Aorta (tissue), 5 donors: ENCODE data around the gene ERG. TPM values are rescaled to one million over a fixed set of nuclear protein-coding genes. Genes with fewer than 3 reads are reported as not detected.
A peak's percentile ranks its signal among the peaks of the same experiment; 100 is the strongest.

Experiments used
- ATAC-seq: fragments of 200-7000 bp; cut with Tn5 transposase; one replicate; pipeline ENCODE4 v1.9.1; 2022; ENCODE audit warnings: moderate library complexity; ENCODE audit not compliant: low FRiP score
- DNase-seq, 2 donors: peaks; one replicate each; pipeline ENCODE4 v3.0.0-alpha.2; 2020
- H3K27ac ChIP-seq, 2 donors: one replicate each; pipeline ENCODE4 v1.5.1; 2013; ENCODE audit warnings: low read length in 2 of 2, mild to moderate bottlenecking in 2 of 2, moderate library complexity in 2 of 2, control low read depth in 1 of 2, inconsistent platforms in 1 of 2, low read depth in 1 of 2
- H3K27me3 ChIP-seq, 2 donors: one replicate each; pipeline ENCODE4 v1.6.1; 2013; ENCODE audit warnings: control low read depth in 1 of 2, low read length in 1 of 2, mild to moderate bottlenecking in 1 of 2, moderate library complexity in 1 of 2; ENCODE audit not compliant: insufficient read depth in 2 of 2, control insufficient read depth in 1 of 2
- H3K36me3 ChIP-seq, 2 donors: one replicate each; pipeline ENCODE4 v1.6.1; 2013; ENCODE audit warnings: control low read depth in 1 of 2, low read length in 1 of 2, mild to moderate bottlenecking in 1 of 2; ENCODE audit not compliant: insufficient read depth in 2 of 2, control insufficient read depth in 1 of 2
- H3K4me1 ChIP-seq, 2 donors: one replicate each; pipeline ENCODE4 v1.6.1; 2013; ENCODE audit warnings: low read length in 2 of 2, control low read depth in 1 of 2, mild to moderate bottlenecking in 1 of 2, moderate library complexity in 1 of 2; ENCODE audit not compliant: insufficient read depth in 2 of 2, control insufficient read depth in 1 of 2
- H3K4me3 ChIP-seq, 2 donors: one replicate each; pipeline ENCODE4 v1.5.1; 2013; ENCODE audit warnings: low read length in 2 of 2, control low read depth in 1 of 2, mild to moderate bottlenecking in 1 of 2
- H3K9me3 ChIP-seq: one replicate; pipeline ENCODE4 v1.6.1; 2013; ENCODE audit warnings: mild to moderate bottlenecking, low read length; ENCODE audit not compliant: control insufficient read depth
- WGBS, 2 donors: extraction: QIAGEN DNeasy Blood & Tissue Kit; methylation state at CpG; one replicate each; pipeline ENCODE4 v1.1.7; 2013; 5-methylcytosine and 5-hydroxymethylcytosine counted together
- intact Hi-C, 2 donors: fragments of 100-400 bp; cut with DNase I; formaldehyde crosslinking; loops; one replicate each; pipeline versions ENCODE4 v1.14.2 to v1.15.0; 2022
- polyA plus RNA-seq, 2 donors: library from polyadenylated mRNA; stranded (reverse); fragments of 200-250 nt; gene quantifications; one replicate each; pipeline ENCODE4 v1.2.3, GENCODE V29; 2013
- total RNA-seq, 2 donors: library from RNA; stranded (reverse); fragmentation: NEBNext Ultra II Directional; extraction: Animal tissue kit (Norgen Biotek cat#: 25700); gene quantifications; one replicate each; pipeline ENCODE4 v1.2.1, GENCODE V29; 2021
- donor health status: healthy with polysubstance abuse.
- donor health status: Bipolar disorder and iron deficiency.
- donor health status: DM: no; HTN: no; CAD: no.
- donor health status: DM: no; HTN: no; CAD: no.
- donor health status: DM: yes; HTN: yes; CAD: no.

ERG gene
- total and polyA plus RNA-seq, 4 donors: 33.5 to 133 (median 86.4) TPM

GRCh38 chr21:38358098-38358497 lies 140.2 kb downstream of the ERG start:
- Histone ChIP-seq H3K27ac (no peak overlapping the region), H3K4me1 (peaks cover 0 to 1% of the 10 kb centered on the region in 2 donors), H3K4me3 (no peak overlapping the region), H3K36me3 (no peaks in the 10 kb centered on the region), H3K9me3 (no peaks in the 10 kb centered on the region), H3K27me3 (no peaks in the 10 kb centered on the region)
- DNase-seq (no peak), ATAC-seq (no peak)
- intact Hi-C loops: loop anchor here (5.0 to 10.0 kb wide), 3 partner anchors 443 to 666 kb away; partner anchors contain the start of gene KCNJ6 (in 1 of the 2)
- 94 to 98% methylated on average over 1 of the region's 1 CpG for WGBS, 2 donors

DNA sequence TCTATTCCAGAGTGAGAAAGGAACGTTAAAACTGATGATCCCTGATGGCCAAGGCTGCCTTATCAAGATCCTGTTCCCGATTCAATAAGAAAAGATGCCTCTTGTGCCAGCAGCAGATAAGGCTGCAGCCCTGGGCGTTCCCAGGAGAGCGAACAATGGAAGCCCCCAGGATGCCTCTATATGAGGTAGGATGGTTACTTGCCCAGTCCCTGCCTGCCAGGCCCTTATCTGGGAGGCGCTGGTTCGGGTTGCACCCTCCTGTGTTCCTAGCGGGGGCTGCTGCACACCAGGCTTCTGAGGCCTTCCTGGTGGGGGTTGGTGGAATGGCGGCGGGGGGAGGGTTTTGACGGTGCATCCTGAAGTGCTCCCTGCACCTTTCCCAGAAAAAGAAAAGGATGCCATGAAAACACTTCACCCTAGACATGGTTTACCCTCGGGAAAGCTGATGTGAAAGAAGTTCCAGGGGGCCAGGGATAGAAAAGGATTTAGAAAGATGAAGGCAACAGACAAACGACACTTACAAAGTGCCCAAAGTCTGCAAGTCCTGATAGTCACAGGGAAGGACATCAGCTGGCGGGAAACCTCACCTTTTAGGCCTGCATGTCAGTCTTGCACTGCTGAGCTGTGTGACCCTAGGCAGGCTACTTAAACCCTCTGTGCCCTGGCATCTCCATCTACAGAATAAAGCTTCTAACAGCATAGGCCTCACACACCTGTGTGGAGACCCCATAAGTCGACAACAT lies 141.2 kb downstream of the ERG start:
- H3K27me3 ChIP-seq: no peaks in the 10 kb centered on the region
- peaks cover 0 to 2% of the 10 kb centered on the region in 2 donors for H3K4me1 ChIP-seq
- ATAC-seq (no peak), DNase-seq (no peak)
- H3K36me3 ChIP-seq: no peaks in the 10 kb centered on the region
- whole genome bisulfite sequencing, 2 donors: 72 to 76% methylated on average over 14 of the region's 14 CpGs
- no peak overlapping the region for H3K4me3 ChIP-seq
- intact Hi-C loops: loop anchor here (5.0 to 10.0 kb wide), 3 partner anchors 442 to 665 kb away; partner anchors contain the start of gene KCNJ6 (in 1 of the 2)
- H3K27ac ChIP-seq: no peak overlapping the region
- H3K9me3 ChIP-seq: no peaks in the 10 kb centered on the region

GRCh38 chr21:38355992-38356781 lies 142.1 kb downstream of the ERG start:
- Histone ChIP-seq H3K27ac (no peak overlapping the region), H3K4me1 (peaks cover 0 to 2% of the 10 kb centered on the region in 2 donors), H3K27me3 (no peaks in the 10 kb centered on the region), H3K4me3 (no peak overlapping the region), H3K36me3 (no peaks in the 10 kb centered on the region), H3K9me3 (no peaks in the 10 kb centered on the region)
- intact Hi-C loops: loop anchor here (2.0 to 10.0 kb wide), 4 partner anchors 185 to 664 kb away; partner anchors contain the start of gene KCNJ6 (in 1 of the 2)
- DNase-seq (peak; percentile 89 to 96), ATAC-seq (peak; percentile 83)
- WGBS, 2 donors: 5 to 7% methylated on average over 20 of the region's 20 CpGs

DNA sequence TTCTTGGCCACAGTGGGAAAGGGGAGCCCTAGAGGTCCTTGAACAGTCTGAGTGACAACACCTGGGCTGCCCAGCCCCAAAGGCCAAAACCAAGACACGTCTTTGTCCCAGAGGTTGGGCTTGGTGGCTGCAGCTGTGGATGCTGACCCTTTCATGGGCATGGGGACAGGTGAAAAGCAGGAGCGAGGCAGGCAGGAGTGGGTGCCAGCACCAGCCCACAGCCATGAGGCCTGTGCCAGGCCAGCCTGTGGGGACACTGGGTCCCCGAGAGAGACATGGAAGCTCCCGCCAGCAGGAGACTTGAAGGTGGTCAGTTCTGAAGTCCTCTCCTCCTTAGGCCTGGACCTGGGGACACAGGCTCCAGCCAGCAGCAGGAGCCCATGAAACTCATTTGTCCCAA lies 142.9 kb downstream of the ERG start:
- Histone ChIP-seq H3K36me3 (no peaks in the 10 kb centered on the region), H3K27ac (peak overlapping the region in 1 of 2 donors; percentile 49), H3K9me3 (no peaks in the 10 kb centered on the region), H3K4me3 (no peak overlapping the region), H3K27me3 (no peaks in the 10 kb centered on the region), H3K4me1 (peaks cover 0 to 2% of the 10 kb centered on the region in 2 donors)
- no peak for ATAC-seq
- no peak for DNase-seq
- WGBS, 2 donors: 90 to 93% methylated on average over 4 of the region's 4 CpGs
- intact Hi-C loops: loop anchor here (2.0 to 10.0 kb wide), 4 partner anchors 185 to 663 kb away; partner anchors contain the start of gene KCNJ6 (in 1 of the 2)

GRCh38 chr21:38354746-38355145 lies 143.5 kb downstream of the ERG start:
- Histone ChIP-seq H3K27me3 (no peaks in the 10 kb centered on the region), H3K36me3 (no peaks in the 10 kb centered on the region), H3K27ac (no peak overlapping the region), H3K4me3 (no peak overlapping the region), H3K4me1 (peaks cover 0 to 2% of the 10 kb centered on the region in 2 donors), H3K9me3 (no peaks in the 10 kb centered on the region)
- DNase-seq (no peak), ATAC-seq (no peak)
- intact Hi-C loops: loop anchor here (2.0 to 10.0 kb wide), 6 partner anchors 112 to 662 kb away; partner anchors contain the start of gene KCNJ6 (in 1 of the 2)
- 79 to 89% methylated on average over 2 of the region's 2 CpGs for WGBS, 2 donors

DNA sequence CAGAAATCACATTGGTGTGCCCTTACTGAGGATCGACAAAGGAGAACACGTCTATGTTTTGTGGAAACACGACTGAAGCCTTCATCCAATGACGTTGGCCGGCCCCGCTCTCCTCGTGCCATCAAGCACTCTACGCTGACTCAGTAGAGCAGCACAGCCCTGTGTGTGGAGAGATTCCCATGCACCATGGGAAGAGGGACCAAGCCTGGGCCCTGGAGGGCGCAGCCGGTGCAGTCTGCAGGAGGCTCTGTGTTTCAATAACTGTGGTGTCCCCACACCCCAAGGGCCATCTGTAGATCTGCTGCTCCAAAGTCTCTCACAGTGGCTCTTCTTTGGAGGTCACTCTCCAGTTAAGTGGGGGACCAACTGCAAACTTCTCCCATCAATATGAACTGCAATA lies 144.0 kb downstream of the ERG start:
- no peak overlapping the region for H3K4me3 ChIP-seq
- H3K36me3 ChIP-seq: no peaks in the 10 kb centered on the region
- no peak overlapping the region for H3K27ac ChIP-seq
- peaks cover 0 to 2% of the 10 kb centered on the region in 2 donors for H3K4me1 ChIP-seq
- H3K9me3 ChIP-seq: no peaks in the 10 kb centered on the region
- WGBS, 2 donors: 96 to 97% methylated on average over 10 of the region's 10 CpGs
- no peaks in the 10 kb centered on the region for H3K27me3 ChIP-seq
- intact Hi-C loops: loop anchor here (2.0 to 10.0 kb wide), 4 partner anchors 112 to 439 kb away; partner anchors contain the start of gene KCNJ6 (in 1 of the 2)
- ATAC-seq (no peak), DNase-seq (no peak)

DNA sequence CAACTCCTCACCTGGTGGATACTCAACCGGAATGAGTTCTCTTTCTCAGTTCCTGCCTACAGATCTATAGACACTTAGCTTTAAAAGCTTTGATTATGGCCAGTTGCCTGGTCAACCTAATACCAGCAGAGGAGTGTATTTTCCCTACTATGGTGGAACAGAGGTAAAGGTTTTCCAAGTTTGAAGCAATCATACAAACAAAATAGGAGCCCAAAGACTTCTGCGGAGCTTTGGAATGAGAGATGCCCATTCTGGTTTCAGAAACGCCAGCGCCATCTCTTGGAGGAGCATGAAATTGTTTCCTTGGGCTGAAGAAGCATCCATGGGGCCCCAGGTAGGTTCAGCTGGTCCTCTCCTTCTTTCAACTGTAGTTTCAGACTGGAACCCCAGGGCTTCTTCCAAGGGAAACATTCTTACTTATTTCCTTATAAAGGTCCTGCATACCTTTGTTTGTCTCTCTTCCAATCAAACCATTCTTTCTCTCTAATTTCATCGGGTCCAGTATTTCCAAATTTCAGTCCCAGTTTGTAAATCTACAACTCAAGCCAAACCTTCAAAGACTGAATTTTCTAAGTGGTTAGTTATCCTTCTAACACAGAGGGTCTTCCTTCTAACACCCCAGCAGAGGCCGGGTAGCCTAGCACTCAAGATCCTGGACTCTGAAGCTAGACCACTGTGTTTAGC lies 145.6 kb downstream of the ERG start:
- DNase-seq: peak; percentile 77 to 83

DNA sequence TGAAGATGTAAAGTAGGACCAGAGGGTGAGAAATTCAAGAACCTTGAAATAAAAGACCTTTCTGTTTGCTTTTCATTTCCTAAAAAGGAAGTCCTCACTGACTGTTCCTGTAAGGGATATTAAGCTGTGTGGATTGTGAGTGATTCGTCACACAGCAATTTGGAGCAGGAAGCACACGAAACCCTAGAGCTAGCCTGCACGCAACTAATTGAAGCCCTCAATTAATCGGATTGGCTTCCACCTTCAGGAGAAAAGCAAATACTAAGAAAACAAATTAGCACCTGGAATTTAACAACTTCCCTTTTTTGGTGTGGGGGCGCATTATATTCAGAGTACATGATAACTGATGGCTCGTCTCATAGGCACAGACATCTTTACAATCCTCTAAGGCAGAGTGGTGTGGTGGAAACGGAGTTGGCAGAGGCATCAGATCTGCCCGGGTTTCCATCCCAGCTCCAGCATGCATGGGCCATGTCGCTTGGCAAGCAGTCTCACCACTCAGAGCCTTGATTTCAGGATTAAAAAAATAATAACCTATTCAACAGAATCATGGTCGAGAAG lies 146.2 kb downstream of the ERG start:
- H3K4me1 ChIP-seq: peaks cover 0 to 5% of the 10 kb centered on the region in 2 donors
- DNase-seq (no peak), ATAC-seq (no peak)
- WGBS, 2 donors: 10 to 11% methylated on average over 10 of the region's 10 CpGs
- intact Hi-C loops: loop anchor here (2.0 to 10.0 kb wide), 5 partner anchors 110 to 437 kb away; partner anchors contain the start of gene KCNJ6 (in 1 of the 2)
- H3K9me3 ChIP-seq: no peaks in the 10 kb centered on the region
- peak overlapping the region; percentile 84 to 100 for H3K27ac ChIP-seq
- no peaks in the 10 kb centered on the region for H3K27me3 ChIP-seq
- H3K4me3 ChIP-seq: no peak overlapping the region
- no peaks in the 10 kb centered on the region for H3K36me3 ChIP-seq

More for the DNA sequence above, 145.6 kb downstream of the ERG start:
- intact Hi-C loops: loop anchor here (2.0 to 10.0 kb wide), 5 partner anchors 110 to 438 kb away; partner anchors contain the start of gene KCNJ6 (in 1 of the 2)
- Histone ChIP-seq H3K27me3 (no peaks in the 10 kb centered on the region), H3K27ac (peak overlapping the region; percentile 84 to 100), H3K36me3 (no peaks in the 10 kb centered on the region), H3K4me3 (no peak overlapping the region), H3K4me1 (peaks cover 0 to 5% of the 10 kb centered on the region in 2 donors), H3K9me3 (no peaks in the 10 kb centered on the region)
- peak; percentile 72 for ATAC-seq
- WGBS, 2 donors: 24 to 25% methylated on average over 6 of the region's 6 CpGs
